ENCODE measurements around the gene DNAI4. TPM values are rescaled to one million over a fixed set of nuclear protein-coding genes. Genes with fewer than 3 reads are reported as not detected.

Gene DNAI4
- total and polyA plus RNA-seq, 2 of the 8 experiments (the other 6 are each of a cell fraction or from before 2014, with no cell fraction given): 0.32 to 2.1 TPM

GRCh38 chr1:66929146-66929688, 4.6 kb upstream of the DNAI4 start (continued):
- no peak for TF ChIP-seq CHD7 (IDR thresholded peaks at IDR 0.05; ENCODE audit: insufficient replicate concordance, low read length)
- TF ChIP-seq TAF7 (optimal IDR thresholded peaks at IDR 0.05; ENCODE audit: borderline replicate concordance, low read depth, low read length): no peak
- TF ChIP-seq E2F6 (IDR thresholded peaks at IDR 0.05): no peak
- TF ChIP-seq SIN3A (conservative IDR thresholded peaks at IDR 0.05 in 1 of 2, IDR thresholded peaks at IDR 0.05 in 1 of 2; ENCODE audit: low read depth in 1 of 2, low read length in 2 of 2): no peak
- TF ChIP-seq USF2 (IDR thresholded peaks at IDR 0.05; ENCODE audit: low read length): no peak
- no peak for TF ChIP-seq CREB1 (IDR thresholded peaks at IDR 0.05)
- TF ChIP-seq KDM1A (IDR thresholded peaks at IDR 0.05; ENCODE audit: borderline replicate concordance, low read length): no peak
- no peak for TF ChIP-seq POLR2AphosphoS5 (IDR thresholded peaks at IDR 0.05; ENCODE audit: low read depth, low read length)
- no peak for TF ChIP-seq CBX8 (IDR thresholded peaks at IDR 0.05; ENCODE audit: borderline replicate concordance, low read depth, low read length)

Data from H1 (cell line).